Subcutaneous abdominal adipose tissue (tissue), 5 donors: Measurements from ENCODE around the gene NPHP3.
A peak's percentile ranks its signal among the peaks of the same experiment; 100 is the strongest.

Experiments used
- H3K27ac ChIP-seq: one replicate; pipeline ENCODE4 v1.7.0; 2013; ENCODE audit warnings: low read depth, mild to moderate bottlenecking, inconsistent platforms, low read length, moderate library complexity
- H3K27me3 ChIP-seq, 5 donors: one replicate each; pipeline ENCODE4 v1.7.0; 2013; ENCODE audit warnings: low read length in 5 of 5, inconsistent platforms in 1 of 5; ENCODE audit not compliant: control insufficient read depth in 5 of 5, insufficient read depth in 4 of 5
- H3K36me3 ChIP-seq, 5 donors: one replicate each; pipeline ENCODE4 v1.7.0; 2013; ENCODE audit warnings: low read length in 5 of 5; ENCODE audit not compliant: control insufficient read depth in 5 of 5, insufficient read depth in 5 of 5
- H3K4me1 ChIP-seq, 5 donors: one replicate each; pipeline ENCODE4 v1.7.0; 2013; ENCODE audit warnings: low read length in 5 of 5, mild to moderate bottlenecking in 3 of 5, moderate library complexity in 1 of 5; ENCODE audit not compliant: control insufficient read depth in 5 of 5, insufficient read depth in 5 of 5
- H3K4me3 ChIP-seq, 5 donors: one replicate each; pipeline ENCODE4 v1.7.0; 2013; ENCODE audit warnings: low read length in 5 of 5, low read depth in 1 of 5
- H3K9ac ChIP-seq, 5 donors: one replicate each; pipeline ENCODE4 v1.7.0; 2013; ENCODE audit warnings: low read length in 5 of 5, mild to moderate bottlenecking in 4 of 5, moderate library complexity in 3 of 5
- H3K9me3 ChIP-seq, 5 donors: one replicate each; pipeline ENCODE4 v1.7.0; 2013; ENCODE audit warnings: low read length in 5 of 5; ENCODE audit not compliant: control insufficient read depth in 5 of 5
- donor health status: healthy.
- donor health status: healthy.
- donor health status: healthy.
- donor health status: healthy.
- donor health status: healthy.

Gene NPHP3

GRCh38 chr3:132694991-132695390, 27.2 kb downstream of the NPHP3 start:
- no peak overlapping the region for H3K27ac ChIP-seq
- no peaks in the 10 kb centered on the region for H3K27me3 ChIP-seq
- peaks cover 67 to 89% (median 73%) of the 10 kb centered on the region in 5 donors for H3K36me3 ChIP-seq
- no peaks in the 10 kb centered on the region for H3K4me1 ChIP-seq
- H3K9me3 ChIP-seq: no peaks in the 10 kb centered on the region
- no peak overlapping the region for H3K4me3 ChIP-seq
- no peak overlapping the region for H3K9ac ChIP-seq

GRCh38 chr3:132690040-132690439, 32.2 kb downstream of the NPHP3 start:
- Histone ChIP-seq H3K27ac (no peak overlapping the region), H3K4me1 (no peaks in the 10 kb centered on the region), H3K36me3 (peaks cover 63 to 80% (median 73%) of the 10 kb centered on the region in 5 donors), H3K9me3 (no peaks in the 10 kb centered on the region), H3K4me3 (no peak overlapping the region), H3K27me3 (no peaks in the 10 kb centered on the region), H3K9ac (no peak overlapping the region)

- no peak overlapping the region for H3K27ac ChIP-seq
- H3K9me3 ChIP-seq: no peaks in the 10 kb centered on the region
- H3K36me3 ChIP-seq: peaks cover 32 to 67% (median 45%) of the 10 kb centered on the region in 5 donors
- no peaks in the 10 kb centered on the region for H3K4me1 ChIP-seq
- H3K4me3 ChIP-seq: no peak overlapping the region
- no peak overlapping the region for H3K9ac ChIP-seq
- H3K27me3 ChIP-seq: no peaks in the 10 kb centered on the region
Observed at GRCh38 chr3:132682201-132682600, 40.0 kb downstream of the NPHP3 start.

GRCh38 chr3:132681421-132681820, 40.8 kb downstream of the NPHP3 start:
- Histone ChIP-seq H3K4me3 (no peak overlapping the region), H3K27me3 (no peaks in the 10 kb centered on the region), H3K4me1 (no peaks in the 10 kb centered on the region), H3K27ac (no peak overlapping the region), H3K9me3 (no peaks in the 10 kb centered on the region), H3K36me3 (peaks cover 32 to 74% (median 51%) of the 10 kb centered on the region in 5 donors), H3K9ac (no peak overlapping the region)

GRCh38 chr3:132679911-132680310, 42.3 kb downstream of the NPHP3 start:
- no peak overlapping the region for H3K27ac ChIP-seq
- H3K9me3 ChIP-seq: no peaks in the 10 kb centered on the region
- H3K27me3 ChIP-seq: no peaks in the 10 kb centered on the region
- no peak overlapping the region for H3K4me3 ChIP-seq
- no peak overlapping the region for H3K9ac ChIP-seq
- peaks cover 27 to 75% (median 60%) of the 10 kb centered on the region in 5 donors for H3K36me3 ChIP-seq
- H3K4me1 ChIP-seq: no peaks in the 10 kb centered on the region

GRCh38 chr3:132675408-132675807, 46.8 kb downstream of the NPHP3 start:
- H3K27ac ChIP-seq: no peak overlapping the region
- H3K9me3 ChIP-seq: no peaks in the 10 kb centered on the region
- H3K4me1 ChIP-seq: no peaks in the 10 kb centered on the region
- H3K27me3 ChIP-seq: no peaks in the 10 kb centered on the region
- H3K4me3 ChIP-seq: no peak overlapping the region
- no peak overlapping the region for H3K9ac ChIP-seq
- H3K36me3 ChIP-seq: peaks cover 32 to 64% (median 59%) of the 10 kb centered on the region in 5 donors

- H3K4me3 ChIP-seq: no peak overlapping the region
- H3K27ac ChIP-seq: no peak overlapping the region
- H3K9me3 ChIP-seq: no peaks in the 10 kb centered on the region
- H3K9ac ChIP-seq: no peak overlapping the region
- H3K36me3 ChIP-seq: peaks cover 18 to 31% (median 26%) of the 10 kb centered on the region in 5 donors
- no peaks in the 10 kb centered on the region for H3K27me3 ChIP-seq
- peaks cover 0 to 3% (median 0%) of the 10 kb centered on the region in 5 donors for H3K4me1 ChIP-seq
Observed at GRCh38 chr3:132669256-132669777, 52.9 kb downstream of the NPHP3 start.

- H3K9ac ChIP-seq: no peak overlapping the region
- H3K9me3 ChIP-seq: no peaks in the 10 kb centered on the region
- no peak overlapping the region for H3K27ac ChIP-seq
- peaks cover 3 to 20% (median 19%) of the 10 kb centered on the region in 5 donors for H3K4me1 ChIP-seq
- no peak overlapping the region for H3K4me3 ChIP-seq
- H3K36me3 ChIP-seq: peaks cover 5 to 7% (median 7%) of the 10 kb centered on the region in 5 donors
- H3K27me3 ChIP-seq: no peaks in the 10 kb centered on the region
Observed at GRCh38 chr3:132665230-132665745, 56.9 kb downstream of the NPHP3 start.

GRCh38 chr3:132662212-132662611, 60.0 kb downstream of the NPHP3 start:
- peaks cover 4 to 6% (median 5%) of the 10 kb centered on the region in 5 donors for H3K36me3 ChIP-seq
- H3K27me3 ChIP-seq: no peaks in the 10 kb centered on the region
- peaks cover 3 to 39% (median 32%) of the 10 kb centered on the region in 5 donors for H3K4me1 ChIP-seq
- H3K27ac ChIP-seq: no peak overlapping the region
- H3K9ac ChIP-seq: no peak overlapping the region
- no peak overlapping the region for H3K4me3 ChIP-seq
- no peaks in the 10 kb centered on the region for H3K9me3 ChIP-seq

GRCh38 chr3:132661101-132661500, 61.1 kb downstream of the NPHP3 start:
- H3K27ac ChIP-seq: peak overlapping the region; percentile 92
- H3K4me3 ChIP-seq: peak overlapping the region; percentile 77 to 97 (median 92)
- no peaks in the 10 kb centered on the region for H3K36me3 ChIP-seq
- H3K9me3 ChIP-seq: no peaks in the 10 kb centered on the region
- peaks cover 3 to 43% (median 34%) of the 10 kb centered on the region in 5 donors for H3K4me1 ChIP-seq
- H3K27me3 ChIP-seq: no peaks in the 10 kb centered on the region
- H3K9ac ChIP-seq: peak overlapping the region; percentile 69 to 93 (median 89)
